Dedifferentiated amniotic fluid mesenchymal stem cell (primary cell): Measurements from ENCODE around the gene DTWD1.
"Not testable (repeated sequence)": the region's sequence is repeated elsewhere in the genome, so short reads cannot be mapped to it uniquely, and the experiment has no call there.

Experiments
- DNase-seq: peaks from one replicate; pipeline ENCODE4 v3.0.0-alpha.2; 2016; ENCODE audit errors: extremely low spot score

Gene DTWD1

DNA sequence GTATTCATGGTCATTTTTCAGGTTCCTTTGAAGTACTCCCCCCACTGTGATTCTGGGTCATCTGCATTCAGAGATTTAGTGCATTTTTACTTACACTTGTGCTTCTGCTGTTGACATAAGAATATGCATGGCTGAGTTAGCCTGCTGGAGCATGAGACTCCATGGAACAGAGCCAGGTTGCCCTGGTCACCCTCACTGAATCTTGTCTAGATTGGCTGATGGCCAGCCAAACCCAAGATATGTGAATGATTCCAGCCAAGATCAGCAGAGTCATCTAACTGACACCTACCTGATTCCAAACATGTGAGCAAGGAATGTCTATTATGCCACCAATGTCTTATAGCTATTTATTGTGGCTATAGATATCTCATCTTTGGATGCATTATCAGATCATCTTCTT lies 25.1 kb downstream of the DTWD1 start:
- DNase-seq: no peak

DNA sequence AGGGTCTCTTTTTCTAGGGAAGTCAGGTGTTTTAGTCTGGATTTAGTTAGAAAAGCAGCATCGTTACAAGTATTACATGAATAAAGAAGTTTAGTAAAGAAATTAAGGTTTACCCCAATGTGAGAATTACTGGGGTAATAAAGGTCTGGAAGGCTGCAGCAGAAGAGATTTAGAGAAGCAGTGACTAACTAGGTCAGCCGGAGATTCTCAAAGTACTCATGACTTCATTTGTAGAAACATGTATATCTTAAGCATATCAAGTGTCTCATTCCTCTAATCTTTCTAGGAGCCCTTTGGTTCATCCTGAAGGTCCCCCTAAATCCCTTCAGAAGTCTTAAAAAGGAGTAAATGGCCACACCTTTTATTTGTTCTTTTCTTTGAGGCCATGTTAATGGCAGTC lies 26.0 kb downstream of the DTWD1 start:
- DNase-seq: no peak

DNA sequence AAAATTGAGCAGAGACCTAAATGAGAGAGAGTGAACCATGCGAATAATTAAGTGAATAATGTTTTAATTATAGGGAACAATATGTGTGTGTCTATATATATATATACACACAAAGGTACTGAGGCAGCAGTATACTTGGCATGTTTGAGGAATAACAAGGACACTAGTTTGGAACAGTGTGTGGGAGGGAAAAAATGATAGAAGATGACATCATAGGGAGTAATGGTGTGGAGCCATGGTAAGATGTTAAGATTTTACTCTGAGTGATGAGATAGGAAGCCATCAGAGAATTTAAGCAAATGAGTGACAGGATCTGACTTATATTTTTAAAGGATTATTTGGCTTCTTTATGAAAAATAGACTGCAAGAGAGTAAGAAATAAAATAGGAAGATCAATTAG lies 29.1 kb downstream of the DTWD1 start:
- no peak for DNase-seq

DNA sequence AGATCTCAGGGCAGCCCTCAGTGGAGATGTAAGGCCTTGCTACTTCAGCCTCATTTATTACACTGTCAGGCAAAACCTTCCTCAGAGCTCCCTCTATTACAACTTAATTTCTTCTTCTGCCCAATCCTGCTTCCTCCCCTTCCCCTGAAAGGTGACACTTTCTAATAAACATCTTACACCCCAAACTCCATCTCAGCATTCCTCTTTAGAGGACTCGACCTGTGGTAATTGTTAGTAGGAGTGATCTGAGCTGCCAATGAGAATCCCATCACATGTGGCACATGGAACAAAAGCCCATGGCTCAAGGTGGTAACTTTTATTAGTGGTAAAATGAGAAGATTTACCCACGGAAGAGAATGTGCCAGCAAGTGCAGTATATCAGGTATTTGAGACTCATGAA lies 29.8 kb downstream of the DTWD1 start:
- DNase-seq: no peak

DNA sequence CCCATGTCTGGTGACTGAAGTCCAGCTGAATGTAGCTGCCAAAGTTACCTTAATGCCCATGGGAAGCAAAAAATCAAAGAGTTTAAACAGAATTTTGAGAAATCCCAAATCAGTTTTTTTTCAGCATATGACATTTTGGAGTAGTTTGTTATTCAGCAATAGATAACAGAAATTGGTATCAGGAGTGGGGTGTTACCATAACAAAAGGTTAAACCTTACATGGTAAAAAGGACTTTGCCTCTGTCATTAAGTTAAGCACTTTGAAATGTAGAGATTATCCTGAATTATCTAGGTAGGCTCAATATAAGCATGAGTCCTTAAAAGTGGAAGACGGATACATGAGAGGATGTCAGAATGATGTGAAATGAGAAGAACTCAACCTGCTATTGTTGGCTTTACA lies 32.1 kb downstream of the DTWD1 start:
- no peak for DNase-seq

DNA sequence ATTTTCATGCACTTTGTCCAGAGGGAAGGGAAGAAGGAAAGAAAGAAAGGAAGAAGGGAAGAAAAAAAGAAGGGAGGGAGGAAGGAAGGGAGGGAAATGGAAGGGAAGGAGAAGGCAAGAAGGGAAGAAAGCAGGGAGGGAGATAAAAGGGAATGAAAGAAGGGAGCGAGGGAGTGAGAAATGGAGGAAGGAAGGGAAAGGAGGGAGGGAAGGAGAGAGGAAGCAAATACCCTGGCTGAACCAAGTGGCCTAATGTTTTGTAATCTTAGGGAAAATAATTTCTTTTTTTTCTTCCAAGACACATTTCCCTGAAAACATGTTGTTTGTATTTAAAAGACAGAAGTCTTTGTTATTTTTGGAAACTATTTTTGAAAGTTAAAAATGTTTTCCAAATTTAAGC lies 35.9 kb downstream of the DTWD1 start:
- no peak for DNase-seq

DNA sequence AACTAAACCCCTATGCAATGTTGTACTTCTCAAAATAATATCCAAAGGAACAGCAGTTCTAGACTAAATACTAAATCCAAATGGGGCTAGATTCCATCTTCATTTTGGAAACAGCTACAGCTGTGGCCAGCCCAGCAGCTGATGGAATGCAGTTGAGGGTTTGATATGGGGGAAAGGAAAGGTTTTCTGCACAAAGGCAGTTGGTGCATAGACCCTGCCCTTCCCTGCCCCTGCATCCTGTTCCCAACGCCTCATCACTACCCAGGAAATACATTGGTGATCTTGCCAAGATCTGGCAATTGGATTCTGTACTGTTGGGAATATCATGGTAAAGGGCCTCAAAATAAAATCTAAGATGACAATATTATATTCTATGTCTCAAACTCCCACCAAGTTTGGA lies 43.9 kb downstream of the DTWD1 start:
- DNase-seq: no peak

DNA sequence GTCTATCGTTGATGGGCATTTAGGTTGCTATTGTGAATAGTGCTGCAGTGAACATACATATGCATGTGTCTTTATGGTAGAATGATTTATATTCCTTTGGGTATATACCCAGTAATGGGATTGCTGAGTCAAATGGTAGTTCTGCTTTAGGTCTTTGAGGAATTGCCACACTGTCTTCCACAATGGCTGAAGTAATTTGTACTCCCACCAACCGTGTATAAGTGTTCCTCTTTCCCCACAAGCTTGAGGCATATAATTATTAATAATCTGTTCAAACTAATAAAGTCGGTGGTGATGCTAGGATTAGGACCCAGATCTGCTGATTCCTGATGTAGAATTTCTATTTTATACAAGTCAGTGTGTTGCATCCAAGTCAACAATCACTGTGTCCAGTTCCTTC lies 45.6 kb downstream of the DTWD1 start:
- not testable (repeated sequence) for DNase-seq

DNA sequence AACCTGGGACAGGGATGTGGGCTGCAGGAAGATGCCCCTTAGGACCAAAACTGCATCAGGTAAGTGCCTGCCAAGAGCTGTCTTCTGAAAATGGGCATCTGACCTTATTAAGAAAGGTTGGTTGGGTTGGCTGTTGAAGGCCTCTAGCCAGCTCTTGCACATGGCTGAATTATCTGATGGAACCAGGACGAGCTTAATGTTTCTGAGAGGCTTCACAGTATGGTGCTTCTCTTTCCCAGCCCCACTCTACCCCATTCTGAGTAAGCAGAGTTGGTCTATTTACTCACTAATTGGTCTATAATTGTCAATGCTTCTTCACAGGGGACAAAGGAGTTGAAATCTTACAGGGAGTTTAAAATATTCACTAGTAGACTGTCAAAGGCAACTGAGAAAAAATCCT lies 48.4 kb downstream of the DTWD1 start:
- DNase-seq: no peak

DNA sequence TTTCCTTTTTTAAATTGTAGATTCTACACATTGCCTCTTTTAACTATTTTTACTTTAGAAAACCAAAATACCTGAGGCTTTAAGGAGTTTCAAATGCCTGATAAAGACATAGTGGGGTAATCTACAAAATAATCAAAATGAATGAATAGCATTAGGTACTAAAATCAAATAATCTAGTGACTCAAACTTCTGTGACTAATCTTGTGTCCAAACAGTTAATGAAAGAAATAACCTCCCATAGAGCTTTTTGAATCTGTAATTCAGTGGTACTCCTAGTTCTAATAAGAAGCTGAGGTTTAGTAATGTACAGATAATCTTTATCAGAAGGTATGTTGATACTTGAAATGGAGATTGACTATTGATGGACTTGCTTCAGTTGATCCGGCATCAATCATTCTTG lies 53.0 kb downstream of the DTWD1 start:
- DNase-seq: no peak

DNA sequence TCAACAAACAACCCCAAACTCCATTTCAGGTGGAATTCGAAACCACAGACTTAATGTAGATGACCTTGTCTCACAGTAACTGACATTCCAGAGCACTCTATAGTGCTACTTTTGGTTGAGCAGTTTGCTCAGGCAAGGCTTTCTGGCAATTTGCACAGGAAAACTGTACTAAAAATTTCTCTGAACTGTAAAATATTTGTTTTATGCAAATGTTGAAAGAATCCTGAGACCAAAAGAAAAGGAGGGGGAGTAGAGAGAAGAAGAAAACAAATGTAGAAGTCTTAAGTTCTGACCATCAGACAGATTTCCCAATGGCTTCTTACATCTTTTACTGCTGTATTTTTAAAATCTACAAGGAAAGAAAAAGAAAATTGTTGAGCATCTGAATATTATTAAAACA lies 53.5 kb downstream of the DTWD1 start:
- DNase-seq: no peak

DNA sequence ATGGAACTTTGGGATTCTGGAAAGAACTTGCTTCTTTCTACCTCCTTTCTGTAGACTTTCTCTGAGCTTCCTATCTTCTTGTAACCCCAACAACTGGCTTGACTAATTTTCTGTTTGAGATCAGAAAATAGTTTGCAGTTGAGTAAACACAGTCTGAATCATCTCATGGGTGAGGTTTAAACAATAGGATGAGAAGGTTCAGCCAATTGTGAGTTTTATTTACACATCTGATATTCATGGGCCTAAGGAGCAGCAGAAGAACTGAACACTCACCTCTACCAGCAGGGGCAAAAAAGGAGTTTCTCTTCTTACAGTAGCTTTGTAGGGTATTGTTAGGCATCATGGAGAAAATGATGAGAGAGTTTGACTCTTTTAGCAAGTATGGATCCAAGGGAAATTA lies 54.2 kb downstream of the DTWD1 start:
- peak; percentile 77 for DNase-seq

DNA sequence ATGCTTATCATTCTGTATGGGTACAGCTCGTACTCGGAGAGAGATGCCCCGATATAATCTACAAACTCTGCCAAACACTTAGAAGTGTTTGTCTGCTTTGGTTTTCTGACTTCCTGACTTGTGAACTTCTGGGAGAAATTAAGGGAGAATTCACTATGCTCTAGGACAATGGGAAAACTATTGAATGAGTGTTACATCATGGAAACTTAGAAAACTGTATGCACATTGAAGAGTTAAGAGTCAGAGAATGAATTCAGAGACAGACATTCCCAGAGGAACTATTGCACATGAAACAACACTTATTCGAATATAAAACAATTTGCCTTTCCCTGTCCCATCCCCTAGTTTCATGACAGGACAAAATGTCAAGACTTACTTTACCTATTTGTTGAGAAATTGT lies 57.8 kb downstream of the DTWD1 start:
- no peak for DNase-seq

DNA sequence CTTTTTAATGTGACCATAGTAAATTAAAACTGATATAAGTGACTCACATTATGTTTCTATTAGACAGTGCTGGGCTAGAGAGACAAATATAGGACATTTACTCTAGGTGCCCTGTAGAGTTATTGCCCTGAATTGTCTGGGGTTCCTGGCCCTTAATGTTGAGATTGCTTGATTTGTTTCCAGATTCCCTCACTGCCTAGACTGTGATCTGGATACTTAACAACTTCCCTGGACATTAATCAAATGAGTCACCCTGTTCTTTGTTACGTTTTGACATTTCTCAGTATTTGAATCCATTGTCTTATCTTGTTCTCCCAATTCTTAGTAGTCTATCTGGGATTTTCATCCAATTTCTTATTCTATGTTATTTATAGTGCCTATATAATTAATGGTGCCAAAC lies 65.8 kb downstream of the DTWD1 start:
- DNase-seq: no peak

DNA sequence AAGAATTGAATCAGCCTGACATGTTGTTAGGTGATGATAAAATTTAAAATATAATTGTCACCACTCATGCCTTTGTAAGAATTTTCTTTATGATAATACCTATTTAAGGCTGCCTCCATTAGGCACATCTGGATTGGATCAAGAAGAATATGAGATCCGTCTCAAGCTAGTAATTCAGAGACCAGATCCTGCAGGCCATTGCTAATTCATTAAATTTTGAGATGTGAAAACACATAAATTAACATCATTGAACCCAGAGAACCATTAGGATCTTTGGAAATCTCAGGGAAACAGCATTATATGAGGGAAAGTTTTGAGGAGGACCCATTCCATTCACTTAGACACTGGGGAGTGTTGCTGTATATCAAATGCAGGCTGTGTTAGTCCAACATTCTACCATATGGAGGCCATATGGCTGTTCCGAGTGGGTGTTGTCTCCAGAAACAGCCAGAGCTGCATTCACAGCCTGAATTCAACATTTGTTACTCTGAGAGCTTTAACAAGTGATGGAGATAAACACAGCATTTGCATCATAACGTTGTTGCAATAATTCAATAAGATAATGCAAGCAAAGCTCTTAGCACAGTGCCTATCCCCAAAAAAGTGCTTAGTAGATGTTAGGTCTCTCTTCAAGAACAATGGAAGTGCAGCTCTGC lies 67.4 kb downstream of the DTWD1 start:
- DNase-seq: no peak

DNA sequence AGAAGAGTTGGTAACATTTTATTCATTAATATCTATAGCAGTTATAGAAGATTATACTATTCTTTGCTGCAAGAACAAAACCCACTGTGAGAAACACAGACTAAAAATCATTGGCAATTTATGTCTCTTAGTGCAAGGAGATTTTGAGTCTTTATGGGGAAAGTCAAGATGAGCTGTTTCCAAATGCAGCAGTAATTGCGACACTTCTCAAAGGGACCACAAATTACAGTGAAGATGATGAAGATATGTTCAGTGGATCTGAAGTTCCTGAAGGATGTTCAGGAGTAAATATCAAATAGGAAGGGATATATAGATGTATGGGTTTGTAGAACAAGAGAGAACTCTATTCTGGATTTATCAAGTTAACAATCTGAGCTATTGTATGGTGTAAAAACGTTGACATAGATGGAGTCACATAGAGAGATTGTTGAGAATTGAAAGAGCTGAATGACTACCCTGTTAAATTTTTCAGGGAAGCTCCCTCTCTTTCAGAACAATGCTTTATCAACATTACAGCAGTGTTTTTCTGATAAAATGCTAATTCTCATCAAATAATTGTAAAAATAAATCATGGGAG lies 71.8 kb downstream of the DTWD1 start:
- no peak for DNase-seq

DNA sequence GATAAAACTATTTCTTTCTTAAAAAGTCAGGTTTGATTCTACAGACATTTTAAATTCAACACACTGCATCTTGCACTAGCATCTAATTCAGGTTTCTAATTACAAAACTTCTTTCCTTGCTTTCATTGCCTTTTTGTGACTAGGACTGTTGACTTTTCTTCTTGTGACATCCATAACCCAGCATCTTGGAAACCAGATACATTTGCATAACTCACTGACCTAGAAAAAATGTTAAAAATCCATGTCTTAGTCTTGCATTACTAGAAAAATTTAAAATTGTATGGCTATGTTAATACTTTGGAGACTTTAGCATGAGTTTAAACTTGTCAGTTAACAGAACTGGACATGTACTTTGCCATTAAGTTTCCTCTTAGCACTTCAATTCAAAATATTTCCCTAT lies 72.7 kb downstream of the DTWD1 start:
- DNase-seq: peak; percentile 55

DNA sequence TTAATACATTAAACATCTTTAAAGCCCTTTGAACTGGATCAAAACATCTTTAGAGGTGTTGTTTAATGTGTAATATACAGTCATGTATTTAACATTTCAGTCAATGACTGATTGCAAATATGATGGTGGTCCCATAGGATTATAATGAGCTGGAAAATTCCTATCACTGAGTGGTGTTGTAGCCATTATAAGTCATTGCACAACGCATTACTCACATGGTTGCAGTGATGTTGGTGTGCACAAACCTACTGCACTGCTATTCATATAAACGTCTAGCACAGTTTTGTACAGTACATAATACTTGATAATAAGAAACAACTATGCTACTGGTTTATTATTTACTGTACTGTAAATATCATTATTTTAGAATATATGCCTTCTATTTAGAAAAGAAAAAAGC lies 75.6 kb downstream of the DTWD1 start:
- no peak for DNase-seq

DNA sequence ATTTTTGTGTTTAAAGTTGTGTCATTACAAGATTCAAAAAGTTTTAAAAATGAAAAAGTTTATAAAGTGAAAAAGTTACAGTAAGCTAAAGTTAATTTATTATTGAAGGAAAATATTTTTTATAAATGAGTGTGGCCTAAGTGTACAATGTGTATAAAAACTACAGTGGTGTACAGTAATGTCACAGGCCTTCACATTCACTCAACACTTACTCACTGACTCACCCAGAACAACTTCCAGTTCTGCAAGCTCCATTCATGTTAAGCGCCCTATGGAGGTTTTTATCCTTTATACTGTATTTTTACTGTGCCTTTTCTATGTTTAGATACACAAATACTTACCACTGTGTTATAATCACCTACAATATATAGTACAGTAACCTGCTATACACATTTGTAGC lies 76.3 kb downstream of the DTWD1 start:
- no peak for DNase-seq

DNA sequence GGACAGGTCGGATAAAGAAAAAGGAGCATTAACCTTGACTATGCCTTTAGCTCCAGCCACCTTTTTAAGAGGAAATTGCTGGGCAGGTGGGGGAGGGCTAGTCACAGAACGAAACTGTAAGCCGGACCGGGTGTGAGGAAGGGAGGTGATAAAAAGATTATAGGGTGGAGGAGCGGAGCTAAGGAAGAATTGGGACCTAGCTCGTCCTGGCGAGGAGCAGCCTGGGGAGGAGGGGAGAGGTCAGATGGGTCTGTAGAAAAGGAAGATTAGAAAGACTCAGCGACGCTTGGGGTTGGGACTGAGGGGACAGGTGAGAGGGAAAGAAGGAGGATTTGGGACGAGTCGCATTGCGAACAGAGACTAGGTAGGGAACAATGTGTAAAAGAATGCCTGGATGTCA lies 82.1 kb downstream of the DTWD1 start:
- not testable (repeated sequence) for DNase-seq
